Measurements from ENCODE around the gene PTAFR.

Gene PTAFR

GRCh38 chr1:28129150-28129549 is 47.3 kb downstream of the PTAFR start:
- no peak for TF ChIP-seq CTCF (IDR thresholded peaks at IDR 0.05)
- H3K27me3 ChIP-seq (ENCODE audit: control insufficient read depth, insufficient read depth, low read length) = no peaks in the 10 kb centered on the region
- no peaks in the 10 kb centered on the region for H3K36me3 ChIP-seq (ENCODE audit: control insufficient read depth, insufficient read depth, low read length)
- no peak overlapping the region for H3K4me2 ChIP-seq (ENCODE audit: low read length)
- no peaks in the 10 kb centered on the region for H3K9me3 ChIP-seq (ENCODE audit: control insufficient read depth, low read length)
- H3K79me2 ChIP-seq = no peaks in the 10 kb centered on the region
- H3K9ac ChIP-seq = no peak overlapping the region
- H3K4me3 ChIP-seq (ENCODE audit: low read depth, low read length) = no peak overlapping the region
- no peaks in the 10 kb centered on the region for H3K4me1 ChIP-seq
- H2AFZ ChIP-seq = no peak overlapping the region
- no peak overlapping the region for H3K27ac ChIP-seq

GRCh38 chr1:28127617-28128257 is 48.8 kb downstream of the PTAFR start:
- no peak overlapping the region for H3K27ac ChIP-seq

GRCh38 chr1:28126783-28127490 is 49.6 kb downstream of the PTAFR start:
- Histone ChIP-seq H3K4me2 (ENCODE audit: low read length) (no peak overlapping the region), H3K9ac (no peak overlapping the region), H3K4me1 (no peaks in the 10 kb centered on the region), H3K9me3 (ENCODE audit: control insufficient read depth, low read length) (no peaks in the 10 kb centered on the region), H3K36me3 (ENCODE audit: control insufficient read depth, insufficient read depth, low read length) (no peaks in the 10 kb centered on the region), H3K79me2 (no peaks in the 10 kb centered on the region), H3K27ac (no peak overlapping the region), H3K27me3 (ENCODE audit: control insufficient read depth, insufficient read depth, low read length) (no peaks in the 10 kb centered on the region), H2AFZ (no peak overlapping the region), H3K4me3 (ENCODE audit: low read depth, low read length) (no peak overlapping the region)
- TF ChIP-seq CTCF (IDR thresholded peaks at IDR 0.05) = no peak

More at GRCh38 chr1:28127617-28128257, 48.8 kb downstream of the PTAFR start:
- H2AFZ ChIP-seq = no peak overlapping the region
- no peaks in the 10 kb centered on the region for H3K36me3 ChIP-seq (ENCODE audit: control insufficient read depth, insufficient read depth, low read length)
- H3K9me3 ChIP-seq (ENCODE audit: control insufficient read depth, low read length) = no peaks in the 10 kb centered on the region
- no peak overlapping the region for H3K4me3 ChIP-seq (ENCODE audit: low read depth, low read length)
- H3K9ac ChIP-seq = no peak overlapping the region
- no peaks in the 10 kb centered on the region for H3K27me3 ChIP-seq (ENCODE audit: control insufficient read depth, insufficient read depth, low read length)
- no peak overlapping the region for H3K4me2 ChIP-seq (ENCODE audit: low read length)
- no peaks in the 10 kb centered on the region for H3K4me1 ChIP-seq
- no peak for TF ChIP-seq CTCF (IDR thresholded peaks at IDR 0.05)
- H3K79me2 ChIP-seq = no peaks in the 10 kb centered on the region

GRCh38 chr1:28126212-28126611 is 50.3 kb downstream of the PTAFR start:
- no peak overlapping the region for H3K4me2 ChIP-seq (ENCODE audit: low read length)
- no peaks in the 10 kb centered on the region for H3K4me1 ChIP-seq
- no peaks in the 10 kb centered on the region for H3K27me3 ChIP-seq (ENCODE audit: control insufficient read depth, insufficient read depth, low read length)
- H3K27ac ChIP-seq = no peak overlapping the region
- no peaks in the 10 kb centered on the region for H3K79me2 ChIP-seq
- no peaks in the 10 kb centered on the region for H3K9me3 ChIP-seq (ENCODE audit: control insufficient read depth, low read length)
- H3K36me3 ChIP-seq (ENCODE audit: control insufficient read depth, insufficient read depth, low read length) = no peaks in the 10 kb centered on the region
- no peak overlapping the region for H3K9ac ChIP-seq
- no peak for TF ChIP-seq CTCF (IDR thresholded peaks at IDR 0.05)
- no peak overlapping the region for H3K4me3 ChIP-seq (ENCODE audit: low read depth, low read length)
- no peak overlapping the region for H2AFZ ChIP-seq
